Measurements from ENCODE around the gene FEZ2. TPM values are rescaled to one million over a fixed set of nuclear protein-coding genes. Genes with fewer than 3 reads are reported as not detected.
A peak's percentile ranks its signal among the peaks of the same experiment; 100 is the strongest.

FEZ2 gene
- total and polyA plus RNA-seq, 2 of the 8 experiments (the other 6 are each of a cell fraction or from before 2014, with no cell fraction given) = 7.5 to 16.4 TPM

DNA sequence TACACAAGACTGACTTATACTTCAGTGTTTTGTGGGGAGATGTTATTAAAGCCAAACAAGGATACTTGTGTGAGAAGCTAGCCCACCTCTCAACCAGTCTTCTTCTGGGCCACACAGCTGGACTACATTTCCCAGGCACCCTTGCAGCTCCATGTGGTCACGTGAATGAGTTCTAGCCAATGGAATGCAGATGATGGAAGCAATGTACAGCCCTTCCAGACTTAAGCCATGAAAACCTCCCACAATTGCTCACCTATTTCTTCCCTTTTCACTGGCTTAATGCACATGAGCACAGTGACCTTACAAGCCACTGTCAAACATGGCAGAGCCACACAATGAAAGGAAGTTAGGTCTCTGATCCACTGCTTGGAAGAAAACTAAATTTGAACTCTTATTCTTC lies 20.4 kb upstream of the FEZ2 start:
- Histone ChIP-seq H3K4me3 (ENCODE audit: extremely low read depth in 1 of 4, insufficient read depth in 2 of 4, low read depth in 3 of 4, low read length in 4 of 4) (no peak overlapping the region; a peak in 1 of 8 replicates), H2BK12ac (ENCODE audit: low read depth, low read length) (no peak overlapping the region), H2AK5ac (ENCODE audit: low read depth, low read length) (no peak overlapping the region), H2AFZ (ENCODE audit: low read length) (peak overlapping the region; percentile 98), H3K4ac (replicated peaks; ENCODE audit: insufficient read length, low read depth, low read length) (no peak overlapping the region), H3K9me3 (ENCODE audit: insufficient read depth in 2 of 2, low read depth in 1 of 2, low read length in 1 of 2) (no peaks in the 10 kb centered on the region), H3K4me1 (replicated peaks in 1 of 4; ENCODE audit: control insufficient read depth in 3 of 4, insufficient read depth in 4 of 4, low read length in 3 of 4) (peaks cover 0 to 25% (median 12%) of the 10 kb centered on the region in 4 experiments; a peak in 3 of 7 replicates), H3K9ac (replicated peaks in 1 of 4; ENCODE audit: extremely low read depth in 1 of 4, low read depth in 3 of 4, low read length in 3 of 4) (no peak overlapping the region), H4K20me1 (replicated peaks in 1 of 2; ENCODE audit: control insufficient read depth in 1 of 2, insufficient read depth in 2 of 2, low read length in 2 of 2) (no peaks in the 10 kb centered on the region), H3K18ac (ENCODE audit: extremely low read depth, low read length) (no peak overlapping the region; the same call in 1 of the 2 replicates), H2BK15ac (ENCODE audit: low read length) (no peak overlapping the region), H3K23me2 (ENCODE audit: low read depth, low read length) (no peaks in the 10 kb centered on the region), H2BK120ac (replicated peaks; ENCODE audit: low read depth, low read length) (no peak overlapping the region), H3K27ac (ENCODE audit: low read depth, low read length) (no peak overlapping the region), H3K79me2 (ENCODE audit: control insufficient read depth in 1 of 2, insufficient read depth in 2 of 2, low read length in 2 of 2) (no peaks in the 10 kb centered on the region), H4K5ac (ENCODE audit: insufficient read length, low read depth, low read length) (no peak overlapping the region), H3K36me3 (ENCODE audit: control insufficient read depth in 2 of 4, insufficient read depth in 4 of 4, low read length in 3 of 4) (no peaks in the 10 kb centered on the region), H3K27me3 (replicated peaks in 1 of 4; ENCODE audit: control insufficient read depth in 3 of 4, extremely low read depth in 1 of 4, insufficient read depth in 3 of 4, low read length in 3 of 4) (no peaks in the 10 kb centered on the region), H3K23ac (ENCODE audit: insufficient read length) (no peak overlapping the region), H4K91ac (replicated peaks; ENCODE audit: insufficient read length, low read length) (no peak overlapping the region), H2BK5ac (ENCODE audit: low read depth, low read length) (no peak overlapping the region), H3K79me1 (ENCODE audit: low read depth, low read length) (0 out of 2 replicates have a peak, but pooled peaks cover 2% of the 10 kb centered on the region), H4K8ac (ENCODE audit: extremely low read depth, insufficient read depth, low read length) (no peak overlapping the region), H3K56ac (replicated peaks; ENCODE audit: insufficient read length, low read depth, low read length) (no peak overlapping the region), H2BK20ac (ENCODE audit: low read length) (no peak overlapping the region), H3K4me2 (ENCODE audit: insufficient read depth in 1 of 2, low read depth in 2 of 2, low read length in 2 of 2) (no peak overlapping the region), H3K14ac (ENCODE audit: insufficient read length) (no peak overlapping the region)
- POLR2A ChIA-PET (ENCODE audit: partially characterized antibody) = interaction anchor here (0.7 to 1.2 kb wide), 2 partner anchors 21 to 22 kb away, joined by 3 to 4 read pairs; partner anchors contain the start of gene FEZ2
- CTCF ChIA-PET (ENCODE audit: partially characterized antibody) = interaction anchor here (0.6 to 1.1 kb wide), 4 partner anchors 14 to 46 kb away, joined by 3 to 6 read pairs (median 3); no protein-coding TSS in a partner anchor
- FAIRE-seq (peak; percentile 96), DNase-seq (ENCODE audit: low read depth in 1 of 2, low spot score in 2 of 2) (peak; percentile 15 to 67)
- WGBS, 2 experiments (ENCODE audit: extremely low coverage in 1 of 2, insufficient coverage in 1 of 2, insufficient read length in 1 of 2, insufficient replicate concordance in 2 of 2, low coverage in 1 of 2, low lambda C conversion rate in 2 of 2, missing lambda C conversion rate in 1 of 2) = 43% methylated on average over 1 of the region's 1 CpG; no CpG with 5 or more reads in 1 of the 2 experiments
- TF ChIP-seq, protein P1, sequence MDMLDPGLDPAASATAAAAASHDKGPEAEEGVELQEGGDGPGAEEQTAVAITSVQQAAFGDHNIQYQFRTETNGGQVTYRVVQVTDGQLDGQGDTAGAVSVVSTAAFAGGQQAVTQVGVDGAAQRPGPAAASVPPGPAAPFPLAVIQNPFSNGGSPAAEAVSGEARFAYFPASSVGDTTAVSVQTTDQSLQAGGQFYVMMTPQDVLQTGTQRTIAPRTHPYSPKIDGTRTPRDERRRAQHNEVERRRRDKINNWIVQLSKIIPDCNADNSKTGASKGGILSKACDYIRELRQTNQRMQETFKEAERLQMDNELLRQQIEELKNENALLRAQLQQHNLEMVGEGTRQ (IDR thresholded peaks at IDR 0.05; ENCODE audit: low read length) = peak; percentile 89
- TF ChIP-seq SP1 (IDR thresholded peaks at IDR 0.05; ENCODE audit: low read depth, low read length) (peak; percentile 59; the same call in 1 of the 2 replicates), EP300 (IDR thresholded peaks at IDR 0.05; ENCODE audit: borderline replicate concordance in 1 of 2, low read depth in 2 of 2, low read length in 2 of 2) (no peak), CREB1 (IDR thresholded peaks at IDR 0.05) (peak; percentile 40; the same call in 1 of the 2 replicates), NRF1 (IDR thresholded peaks at IDR 0.05; ENCODE audit: low read depth, low read length) (no peak), SIX5 (IDR thresholded peaks at IDR 0.05; ENCODE audit: low read depth, low read length) (peak; percentile 89)
- TF ChIP-seq, protein P2, sequence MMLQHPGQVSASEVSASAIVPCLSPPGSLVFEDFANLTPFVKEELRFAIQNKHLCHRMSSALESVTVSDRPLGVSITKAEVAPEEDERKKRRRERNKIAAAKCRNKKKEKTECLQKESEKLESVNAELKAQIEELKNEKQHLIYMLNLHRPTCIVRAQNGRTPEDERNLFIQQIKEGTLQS (IDR thresholded peaks at IDR 0.05; ENCODE audit: insufficient read depth, low read depth, low read length) = peak; percentile 75
